H9 (cell line): Measurements from ENCODE around the gene HTR2A. TPM values are rescaled to one million over a fixed set of nuclear protein-coding genes. Genes with fewer than 3 reads are reported as not detected.

Source experiments
- DNase-seq: peaks from one replicate; pipeline ENCODE4 v3.0.0-alpha.2; 2017
- H2AFZ ChIP-seq: one replicate; pipeline ENCODE4 v1.6.1; 2013; ENCODE audit warnings: mild to moderate bottlenecking, low read length, control low read depth, moderate library complexity
- H2AK5ac ChIP-seq: 2 replicates; pipeline ENCODE4 v1.6.1; 2013; ENCODE audit warnings: low read length, control low read depth, mixed read lengths; ENCODE audit not compliant: insufficient read length
- H2BK120ac ChIP-seq: one replicate; pipeline ENCODE4 v1.6.1; 2013; ENCODE audit warnings: low read depth, mild to moderate bottlenecking, low read length, control low read depth, inconsistent platforms; ENCODE audit not compliant: poor library complexity, severe bottlenecking
- H2BK12ac ChIP-seq: 2 replicates; pipeline ENCODE4 v1.6.1; 2013; ENCODE audit warnings: low read length, control low read depth, mixed read lengths, low read depth; ENCODE audit not compliant: insufficient read length
- H2BK15ac ChIP-seq: 2 replicates; pipeline ENCODE4 v1.6.1; 2013; ENCODE audit warnings: low read depth, low read length, control low read depth
- H2BK20ac ChIP-seq: one replicate; pipeline ENCODE4 v1.6.1; 2013; ENCODE audit warnings: low read depth, mild to moderate bottlenecking, low read length, control low read depth, inconsistent platforms; ENCODE audit not compliant: poor library complexity, severe bottlenecking
- H2BK5ac ChIP-seq: 2 replicates; pipeline ENCODE4 v1.6.1; 2013; ENCODE audit warnings: low read length, control low read depth, mixed read lengths; ENCODE audit not compliant: insufficient read length
- H3K14ac ChIP-seq: 2 replicates; pipeline ENCODE4 v1.6.1; 2013; ENCODE audit warnings: low read length, control low read depth; ENCODE audit not compliant: insufficient read depth
- H3K18ac ChIP-seq: 2 replicates; pipeline ENCODE4 v1.6.1; 2013; ENCODE audit warnings: low read depth, mild to moderate bottlenecking, mixed read lengths, low read length, control low read depth; ENCODE audit not compliant: insufficient read length
- H3K23ac ChIP-seq: 2 replicates; pipeline ENCODE4 v1.6.1; 2013; ENCODE audit warnings: low read length, control low read depth, mixed read lengths, low read depth; ENCODE audit not compliant: insufficient read length
- H3K23me2 ChIP-seq: 2 replicates; pipeline ENCODE4 v1.6.1; 2013; ENCODE audit warnings: low read depth, mild to moderate bottlenecking, mixed read lengths, low read length, control low read depth; ENCODE audit not compliant: insufficient read length, poor library complexity, severe bottlenecking
- H3K27ac ChIP-seq: 2 replicates; pipeline ENCODE4 v1.5.1; 2013; ENCODE audit warnings: low read length, control low read depth, mixed read lengths, low read depth; ENCODE audit not compliant: insufficient read length
- H3K27me3 ChIP-seq: 2 replicates; pipeline ENCODE4 v1.6.1; 2013; ENCODE audit warnings: low read length, control low read depth, inconsistent platforms; ENCODE audit not compliant: insufficient read depth
- H3K4ac ChIP-seq: 2 replicates; pipeline ENCODE4 v1.6.1; 2013; ENCODE audit warnings: low read depth, mild to moderate bottlenecking, control low read depth, inconsistent platforms, low read length, moderate library complexity
- H3K4me1 ChIP-seq: 2 replicates; pipeline ENCODE4 v1.6.1; 2013; ENCODE audit warnings: low read length, control low read depth, inconsistent platforms; ENCODE audit not compliant: insufficient read depth
- H3K4me2 ChIP-seq: 2 replicates; pipeline ENCODE4 v1.6.1; 2013; ENCODE audit warnings: low read length, control low read depth, mixed read lengths; ENCODE audit not compliant: insufficient read length, insufficient read depth
- H3K56ac ChIP-seq: 2 replicates; pipeline ENCODE4 v1.6.1; 2013; ENCODE audit warnings: low read depth, mild to moderate bottlenecking, mixed read lengths, low read length, control low read depth; ENCODE audit not compliant: insufficient read length
- H3K79me1 ChIP-seq: 2 replicates; pipeline ENCODE4 v1.6.1; 2013; ENCODE audit warnings: low read depth, mild to moderate bottlenecking, moderate library complexity, low read length, control low read depth, inconsistent platforms; ENCODE audit not compliant: insufficient read depth, poor library complexity, severe bottlenecking
- H3K79me2 ChIP-seq: 2 replicates; pipeline ENCODE4 v1.6.1; 2013; ENCODE audit warnings: low read length, control low read depth, inconsistent platforms; ENCODE audit not compliant: insufficient read depth
- H3K9ac ChIP-seq: 2 replicates; pipeline ENCODE4 v1.6.1; 2013; ENCODE audit warnings: low read length, control low read depth, mixed read lengths; ENCODE audit not compliant: insufficient read length; ENCODE audit errors: extremely low read depth
- H3K9me3 ChIP-seq: one replicate; pipeline ENCODE4 v1.6.1; 2013; ENCODE audit warnings: low read depth, low read length, inconsistent platforms; ENCODE audit not compliant: control insufficient read depth
- H3T11ph ChIP-seq: one replicate; pipeline ENCODE4 v1.6.1; 2013; ENCODE audit warnings: mild to moderate bottlenecking, low read length, control low read depth, inconsistent platforms
- H4K20me1 ChIP-seq: one replicate; pipeline ENCODE4 v1.6.1; 2013; ENCODE audit not compliant: control insufficient read depth, insufficient read length, insufficient read depth
- H4K5ac ChIP-seq: 2 replicates; pipeline ENCODE4 v1.6.1; 2013; ENCODE audit warnings: low read depth, mild to moderate bottlenecking, mixed read lengths, low read length, control low read depth; ENCODE audit not compliant: insufficient read length
- H4K8ac ChIP-seq: replicated peaks from 2 replicates; pipeline ENCODE4 v1.6.1; 2013; ENCODE audit warnings: low read length, control low read depth, mixed read lengths, low read depth; ENCODE audit not compliant: insufficient read length
- H4K91ac ChIP-seq: 2 replicates; pipeline ENCODE4 v1.6.1; 2013; ENCODE audit warnings: low read depth, mild to moderate bottlenecking, moderate library complexity, mixed read lengths, low read length, control low read depth; ENCODE audit not compliant: insufficient read length
- H3K27ac Mint-ChIP-seq, 3 experiments: 2 replicates in 2 of 3; 3 replicates in 1 of 3; pipeline ENCODE4 v1.8.0; 2020 to 2021; ENCODE audit warnings: mixed read lengths in 3 of 3, mild to moderate bottlenecking in 1 of 3, moderate library complexity in 1 of 3
- H3K27me3 Mint-ChIP-seq: 2 replicates; pipeline ENCODE4 v1.8.0; 2021; ENCODE audit warnings: low read depth, mild to moderate bottlenecking, moderate library complexity, mixed read lengths
- H3K36me3 Mint-ChIP-seq, 3 experiments: 2 replicates in 2 of 3; 3 replicates in 1 of 3; pipeline ENCODE4 v1.8.0; 2020 to 2021; ENCODE audit warnings: low read depth in 3 of 3, mixed read lengths in 3 of 3; ENCODE audit not compliant: insufficient read depth in 1 of 3
- H3K4me1 Mint-ChIP-seq, 2 experiments: 2 replicates each; pipeline ENCODE4 v1.8.0; 2020; ENCODE audit warnings: mixed read lengths in 2 of 2
- H3K4me3 Mint-ChIP-seq, 2 experiments: 2 replicates in 1 of 2; 3 replicates in 1 of 2; pipeline ENCODE4 v1.8.0; 2020 to 2021; ENCODE audit warnings: mild to moderate bottlenecking in 2 of 2, mixed read lengths in 2 of 2, moderate library complexity in 1 of 2
- H3K9me3 Mint-ChIP-seq, 2 experiments: 2 replicates in 1 of 2; 3 replicates in 1 of 2; pipeline ENCODE4 v1.8.0; 2020; ENCODE audit warnings: mild to moderate bottlenecking in 2 of 2, mixed read lengths in 2 of 2, moderate library complexity in 1 of 2
- CTCF ChIP-seq: fragments of 200-600 bp; sonication (generic); conservative IDR thresholded peaks from 3 replicates; pipeline ENCODE4 v1.8.0; 2021; ENCODE audit warnings: antibody characterized with exemption, mild to moderate bottlenecking
- WGBS: extraction: QIAGEN DNeasy Blood & Tissue Kit; methylation state at CpG from one replicate; pipeline ENCODE4 v1.1.7; 2013; ENCODE audit warnings: missing lambda C conversion rate, low lambda C conversion rate, mixed read lengths; ENCODE audit not compliant: insufficient read length; ENCODE audit errors: extremely low coverage; 5-methylcytosine and 5-hydroxymethylcytosine counted together
- total RNA-seq: library from RNA; stranded (reverse); gene quantifications from 2 replicates; pipeline ENCODE4 v1.2.1, GENCODE V29; 2021

HTR2A gene
- total RNA-seq, 1 experiment from 2014 or later = not detected

- Mint-ChIP-seq H3K4me3 (no peak overlapping the region), H3K36me3 (peaks cover 4 to 58% (median 48%) of the 10 kb centered on the region in 3 experiments; a peak in 5 of 7 replicates), H3K27ac (no peak overlapping the region), H3K4me1 (no peaks in the 10 kb centered on the region), H3K9me3 (no peaks in the 10 kb centered on the region), H3K27me3 (no peaks in the 10 kb centered on the region)
- H3K23ac ChIP-seq = no peak overlapping the region
- H3K79me2 ChIP-seq = no peaks in the 10 kb centered on the region
- no peak overlapping the region for H3K56ac ChIP-seq
- no peak overlapping the region for H2BK15ac ChIP-seq
- no peak for TF ChIP-seq CTCF
- H3K9me3 ChIP-seq = no peaks in the 10 kb centered on the region
- no peak overlapping the region for H2AK5ac ChIP-seq
- no peak overlapping the region for H2AFZ ChIP-seq
- no peak overlapping the region for H2BK12ac ChIP-seq
- no peak overlapping the region for H4K91ac ChIP-seq
- H2BK20ac ChIP-seq = no peak overlapping the region
- H3K14ac ChIP-seq = no peak overlapping the region
- H3K4ac ChIP-seq = no peak overlapping the region
- H3K27ac ChIP-seq = no peak overlapping the region
- H3K23me2 ChIP-seq = no peaks in the 10 kb centered on the region
- no peak overlapping the region for H3T11ph ChIP-seq
- H2BK120ac ChIP-seq = no peak overlapping the region
- no CpG with 5 or more reads among the region's 2 CpGs for WGBS
- H3K27me3 ChIP-seq = no peaks in the 10 kb centered on the region
- H3K9ac ChIP-seq = no peak overlapping the region
- H3K18ac ChIP-seq = no peak overlapping the region
- H2BK5ac ChIP-seq = no peak overlapping the region
- no peaks in the 10 kb centered on the region for H4K20me1 ChIP-seq
- H3K4me2 ChIP-seq = no peak overlapping the region
- no peaks in the 10 kb centered on the region for H3K4me1 ChIP-seq
- H3K79me1 ChIP-seq = no peaks in the 10 kb centered on the region
- DNase-seq = no peak
- H4K8ac ChIP-seq = no peak overlapping the region
- H4K5ac ChIP-seq = no peak overlapping the region
Observed at GRCh38 chr13:46782691-46783090, 114.2 kb downstream of the HTR2A start.
